22Rv1 (cell line): ENCODE data around the gene PHF12.

ENCODE experiments used
- ZFX ChIP-seq: fragments of 450-650 bp; IDR thresholded peaks from 2 replicates; pipeline ENCODE4 v1.6.1; 2017; ENCODE audit warnings: antibody characterized with exemption, borderline replicate concordance
- TF ChIP-seq, protein P1 (sequence below): fragments of 450-650 bp; IDR thresholded peaks from 2 replicates; pipeline ENCODE4 v1.5.1; 2017; ENCODE audit warnings: mild to moderate bottlenecking

DNA sequence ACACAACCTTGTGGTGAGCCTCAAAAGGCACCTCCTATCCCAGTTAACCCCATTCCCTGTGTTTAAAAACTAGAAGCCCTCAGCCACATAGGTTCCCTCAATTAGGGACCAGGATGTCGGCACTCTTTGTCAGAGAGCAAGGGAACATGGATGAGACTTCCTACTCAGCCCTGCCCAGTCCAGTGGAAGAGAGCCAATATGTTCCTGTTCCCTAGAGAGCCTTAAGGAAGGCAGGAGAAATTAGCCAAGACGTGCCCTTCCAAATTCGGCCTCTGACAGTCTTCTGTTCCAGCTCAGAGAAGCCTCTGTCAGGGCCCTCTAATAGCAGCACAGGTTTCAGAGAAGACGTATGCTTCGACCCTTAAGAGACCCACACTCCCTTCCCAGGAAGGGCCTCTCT is 33.9 kb downstream of the PHF12 start:
- TF ChIP-seq, protein P1, sequence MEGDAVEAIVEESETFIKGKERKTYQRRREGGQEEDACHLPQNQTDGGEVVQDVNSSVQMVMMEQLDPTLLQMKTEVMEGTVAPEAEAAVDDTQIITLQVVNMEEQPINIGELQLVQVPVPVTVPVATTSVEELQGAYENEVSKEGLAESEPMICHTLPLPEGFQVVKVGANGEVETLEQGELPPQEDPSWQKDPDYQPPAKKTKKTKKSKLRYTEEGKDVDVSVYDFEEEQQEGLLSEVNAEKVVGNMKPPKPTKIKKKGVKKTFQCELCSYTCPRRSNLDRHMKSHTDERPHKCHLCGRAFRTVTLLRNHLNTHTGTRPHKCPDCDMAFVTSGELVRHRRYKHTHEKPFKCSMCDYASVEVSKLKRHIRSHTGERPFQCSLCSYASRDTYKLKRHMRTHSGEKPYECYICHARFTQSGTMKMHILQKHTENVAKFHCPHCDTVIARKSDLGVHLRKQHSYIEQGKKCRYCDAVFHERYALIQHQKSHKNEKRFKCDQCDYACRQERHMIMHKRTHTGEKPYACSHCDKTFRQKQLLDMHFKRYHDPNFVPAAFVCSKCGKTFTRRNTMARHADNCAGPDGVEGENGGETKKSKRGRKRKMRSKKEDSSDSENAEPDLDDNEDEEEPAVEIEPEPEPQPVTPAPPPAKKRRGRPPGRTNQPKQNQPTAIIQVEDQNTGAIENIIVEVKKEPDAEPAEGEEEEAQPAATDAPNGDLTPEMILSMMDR, result no peak
- TF ChIP-seq ZFX, result no peak
